GM23248 (cell line): ENCODE results near the gene EMD. TPM values are rescaled to one million over a fixed set of nuclear protein-coding genes. Genes with fewer than 3 reads are reported as not detected.
A peak's percentile ranks its signal among the peaks of the same experiment; 100 is the strongest.

Experiments
- DNase-seq: peaks from one replicate; pipeline ENCODE4 v3.0.0-alpha.2; 2015
- H2AFZ ChIP-seq: fragments of 200-600 bp; sonication (generic); 2 replicates; pipeline ENCODE4 v1.6.1; 2016; ENCODE audit warnings: antibody characterized with exemption
- H3F3A ChIP-seq: fragments of 200-600 bp; sonication (generic); 2 replicates; pipeline ENCODE4 v1.6.1; 2016; ENCODE audit warnings: mild to moderate bottlenecking, antibody characterized with exemption, mixed run types; ENCODE audit not compliant: insufficient read depth
- H3K27ac ChIP-seq: fragments of 200-600 bp; sonication (generic); 2 replicates; pipeline ENCODE4 v1.5.1; 2016; ENCODE audit warnings: mild to moderate bottlenecking
- H3K27me3 ChIP-seq: fragments of 200-600 bp; sonication (generic); replicated peaks from 2 replicates; pipeline ENCODE4 v1.6.1; 2016; ENCODE audit warnings: mild to moderate bottlenecking; ENCODE audit not compliant: insufficient read depth
- H3K36me3 ChIP-seq: fragments of 200-600 bp; sonication (generic); 2 replicates; pipeline ENCODE4 v1.6.1; 2016; ENCODE audit warnings: low read depth, mild to moderate bottlenecking
- H3K4me1 ChIP-seq: fragments of 200-600 bp; sonication (generic); 2 replicates; pipeline ENCODE4 v1.6.1; 2016; ENCODE audit warnings: mild to moderate bottlenecking; ENCODE audit not compliant: insufficient read depth
- H3K4me2 ChIP-seq: fragments of 200-600 bp; sonication (generic); one replicate; pipeline ENCODE4 v1.6.1; 2016; ENCODE audit warnings: mild to moderate bottlenecking; ENCODE audit not compliant: unreplicated experiment
- H3K4me3 ChIP-seq: fragments of 200-600 bp; sonication (generic); 2 replicates; pipeline ENCODE4 v1.5.1; 2016; ENCODE audit warnings: mild to moderate bottlenecking
- H3K79me2 ChIP-seq: fragments of 200-600 bp; sonication (generic); 2 replicates; pipeline ENCODE4 v1.6.1; 2016; ENCODE audit warnings: mild to moderate bottlenecking; ENCODE audit not compliant: insufficient read depth
- H3K9ac ChIP-seq: fragments of 200-600 bp; sonication (generic); 2 replicates; pipeline ENCODE4 v1.6.1; 2016; ENCODE audit warnings: mild to moderate bottlenecking
- H3K9me2 ChIP-seq: fragments of 200-600 bp; sonication (generic); 2 replicates; pipeline ENCODE4 v1.6.1; 2016; ENCODE audit warnings: mixed run types, mild to moderate bottlenecking, moderate library complexity; ENCODE audit not compliant: insufficient read depth
- H3K9me3 ChIP-seq: fragments of 200-600 bp; sonication (generic); one replicate; pipeline ENCODE4 v1.6.1; 2017; ENCODE audit warnings: low read depth
- H4K20me1 ChIP-seq: fragments of 200-600 bp; sonication (generic); 2 replicates; pipeline ENCODE4 v1.6.0; 2016; ENCODE audit not compliant: insufficient read depth
- EZH2 ChIP-seq: fragments of 200-600 bp; sonication (generic); IDR thresholded peaks from 2 replicates; pipeline ENCODE4 v1.6.1; 2018; ENCODE audit warnings: antibody characterized with exemption, mild to moderate bottlenecking; ENCODE audit not compliant: insufficient read depth, poor library complexity, severe bottlenecking
- EZH2phosphoT487 ChIP-seq: fragments of 200-600 bp; sonication (generic); IDR thresholded peaks from 2 replicates; pipeline ENCODE4 v1.6.1; 2018; ENCODE audit warnings: antibody characterized with exemption, moderate library complexity, mild to moderate bottlenecking, low read depth; ENCODE audit not compliant: insufficient read depth
- WGBS, 2 experiments: methylation state at CpG; one replicate each; pipeline ENCODE4 v1.1.6; 2015 to 2017; ENCODE audit warnings: low lambda C conversion rate in 2 of 2, low coverage in 1 of 2; ENCODE audit errors: missing lambda C conversion rate in 2 of 2; 5-methylcytosine and 5-hydroxymethylcytosine counted together
- in situ Hi-C: fragments of 300-500 bp; cut with MboI; formaldehyde crosslinking; loops from 2 replicates; pipeline ENCODE4 v1.15.0; 2020
- polyA plus RNA-seq: library from polyadenylated mRNA; unstranded; fragments of >200 nt; fragmentation: Nextera tagmentation; extraction: Ambion mirVana; gene quantifications from 2 replicates; pipeline ENCODE4 v1.2.1, GENCODE V29; 2016
- total RNA-seq: library from RNA; depleted of rRNA; stranded (reverse); fragments of >200 nt; shearing (Covaris generic); gene quantifications from 2 replicates; pipeline ENCODE4 v1.2.3, GENCODE V29; 2014

The EMD gene
- total and polyA plus RNA-seq, 2 experiments from 2014 or later = 39.7 to 96.0 TPM

DNA sequence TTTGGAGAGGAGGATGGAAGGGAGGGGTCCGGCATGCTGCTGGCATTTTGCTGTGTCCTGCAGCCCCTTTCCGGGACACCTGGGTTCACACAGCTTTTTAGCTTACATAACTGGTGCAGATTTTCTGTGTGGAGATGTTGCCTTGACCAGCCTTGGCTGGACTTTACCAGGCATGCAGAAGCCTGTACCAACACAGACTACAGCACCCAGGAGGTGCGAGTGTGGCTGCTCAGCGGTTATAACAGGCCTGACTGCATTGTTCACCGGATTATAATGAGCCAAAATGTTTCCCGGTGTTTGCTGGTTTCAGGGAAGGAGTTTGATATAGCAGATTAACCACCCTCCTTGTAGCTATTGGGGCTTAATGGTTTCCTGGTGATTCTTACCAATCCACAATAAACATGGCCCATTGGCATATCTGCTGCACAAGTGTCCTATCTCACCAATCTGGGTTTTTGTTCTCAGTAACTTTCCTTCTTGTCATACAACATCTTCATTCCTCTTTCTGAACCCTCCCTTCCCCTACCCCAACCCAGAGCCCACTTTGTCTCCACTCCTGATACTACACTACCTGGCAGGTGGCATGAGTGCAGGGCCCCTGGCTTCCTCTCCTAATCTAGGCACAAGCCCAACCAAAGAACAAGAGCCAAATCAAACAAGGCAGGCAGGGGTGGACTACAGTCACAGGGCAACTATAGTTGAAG, 23.0 kb downstream of the EMD start:
- H3F3A ChIP-seq = peaks cover 40% of the 10 kb centered on the region
- in situ Hi-C loops = no loop called here
- no peaks in the 10 kb centered on the region; the same call in 1 of the 2 replicates for H3K4me1 ChIP-seq
- 0 out of 2 replicates have a peak overlapping the region, but pooled peaks have one; percentile 100 for H3K9ac ChIP-seq
- H3K9me2 ChIP-seq = no peaks in the 10 kb centered on the region
- WGBS, 2 experiments = 20 to 29% methylated on average over 6 of the region's 6 CpGs
- H3K79me2 ChIP-seq = peaks cover 23% of the 10 kb centered on the region
- H2AFZ ChIP-seq = no peak overlapping the region
- H3K4me3 ChIP-seq = no peak overlapping the region
- no peak for TF ChIP-seq EZH2phosphoT487
- no peak for TF ChIP-seq EZH2
- H3K36me3 ChIP-seq = peaks cover 24% of the 10 kb centered on the region
- H3K4me2 ChIP-seq = no peak overlapping the region
- H3K9me3 ChIP-seq = no peaks in the 10 kb centered on the region
- DNase-seq = no peak
- H4K20me1 ChIP-seq = no peaks in the 10 kb centered on the region
- H3K27me3 ChIP-seq = no peaks in the 10 kb centered on the region
- H3K27ac ChIP-seq = no peak overlapping the region; the same call in 1 of the 2 replicates

DNA sequence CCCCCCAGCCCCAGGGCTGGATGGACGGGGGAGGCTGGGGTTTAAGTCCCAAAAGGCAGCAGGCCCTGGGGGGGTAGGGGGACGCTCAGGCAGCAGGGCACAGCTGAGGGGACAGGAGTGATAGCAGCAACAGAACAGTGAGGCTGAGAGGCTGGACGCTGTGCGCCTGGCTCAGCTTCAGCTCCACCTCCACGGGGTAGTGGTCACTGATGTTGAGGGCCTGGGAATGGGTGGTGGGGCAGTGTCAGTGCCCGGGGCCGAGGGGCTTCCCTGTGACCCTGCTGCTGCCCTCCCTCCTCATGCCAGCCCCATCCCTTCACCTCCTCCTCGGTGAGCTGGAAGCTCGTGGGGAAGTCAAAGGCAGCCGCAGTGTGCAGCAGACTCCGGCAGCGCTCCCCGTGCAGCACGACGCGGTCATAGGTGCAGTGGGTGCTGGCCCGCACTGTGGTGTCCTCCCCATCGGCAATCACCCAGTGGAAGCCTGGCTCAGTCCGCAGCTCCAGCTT, 23.6 kb downstream of the EMD start:
- Histone ChIP-seq H3K4me1 (no peaks in the 10 kb centered on the region; the same call in 1 of the 2 replicates), H3K79me2 (peaks cover 28% of the 10 kb centered on the region), H2AFZ (no peak overlapping the region), H3K27me3 (no peaks in the 10 kb centered on the region), H3K9ac (no peak overlapping the region), H3K36me3 (peaks cover 24% of the 10 kb centered on the region), H4K20me1 (no peaks in the 10 kb centered on the region), H3K27ac (no peak overlapping the region), H3K9me2 (no peaks in the 10 kb centered on the region), H3K4me3 (no peak overlapping the region), H3K9me3 (no peaks in the 10 kb centered on the region), H3F3A (peaks cover 40% of the 10 kb centered on the region), H3K4me2 (no peak overlapping the region)
- no peak for DNase-seq
- WGBS, 2 experiments = 71 to 100% methylated on average over 6 to 7 of the region's 19 CpGs
- in situ Hi-C loops = no loop called here
- no peak for TF ChIP-seq EZH2
- TF ChIP-seq EZH2phosphoT487 = no peak

DNA sequence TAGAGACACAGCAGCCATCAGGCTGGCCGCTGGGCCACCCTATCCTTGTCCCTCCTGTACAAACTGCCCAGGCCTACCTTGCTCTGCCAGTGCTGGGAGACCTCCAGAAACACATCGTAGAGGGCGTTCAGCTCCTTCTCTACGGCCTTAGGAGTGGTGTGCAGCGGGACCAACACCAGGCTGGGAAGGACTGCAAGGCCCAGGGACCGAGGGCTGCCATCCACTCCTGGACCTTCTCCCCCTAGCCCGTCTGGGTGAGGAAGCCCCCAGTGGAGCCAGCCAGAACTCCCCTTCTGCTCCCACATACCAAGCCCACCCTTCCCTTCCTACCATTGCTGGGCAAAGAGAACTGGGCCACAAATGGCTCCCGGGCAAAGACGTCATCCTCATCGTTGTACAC, 24.1 kb downstream of the EMD start:
- in situ Hi-C loops = no loop called here
- no peaks in the 10 kb centered on the region for H3K27me3 ChIP-seq
- H3K36me3 ChIP-seq = peaks cover 24% of the 10 kb centered on the region
- peaks cover 33% of the 10 kb centered on the region for H3K79me2 ChIP-seq
- no peak overlapping the region for H3K27ac ChIP-seq
- TF ChIP-seq EZH2phosphoT487 (no peak), EZH2 (no peak)
- no peak for DNase-seq
- no peaks in the 10 kb centered on the region for H3K9me3 ChIP-seq
- no peaks in the 10 kb centered on the region for H3K9me2 ChIP-seq
- WGBS, 2 experiments = 85 to 86% methylated on average over 6 to 7 of the region's 10 CpGs
- H4K20me1 ChIP-seq = no peaks in the 10 kb centered on the region
- H3K4me1 ChIP-seq = no peaks in the 10 kb centered on the region; the same call in 1 of the 2 replicates
- H3K4me3 ChIP-seq = no peak overlapping the region
- H3K4me2 ChIP-seq = no peak overlapping the region
- no peak overlapping the region for H2AFZ ChIP-seq
- no peak overlapping the region for H3K9ac ChIP-seq
- H3F3A ChIP-seq = peaks cover 40% of the 10 kb centered on the region

DNA sequence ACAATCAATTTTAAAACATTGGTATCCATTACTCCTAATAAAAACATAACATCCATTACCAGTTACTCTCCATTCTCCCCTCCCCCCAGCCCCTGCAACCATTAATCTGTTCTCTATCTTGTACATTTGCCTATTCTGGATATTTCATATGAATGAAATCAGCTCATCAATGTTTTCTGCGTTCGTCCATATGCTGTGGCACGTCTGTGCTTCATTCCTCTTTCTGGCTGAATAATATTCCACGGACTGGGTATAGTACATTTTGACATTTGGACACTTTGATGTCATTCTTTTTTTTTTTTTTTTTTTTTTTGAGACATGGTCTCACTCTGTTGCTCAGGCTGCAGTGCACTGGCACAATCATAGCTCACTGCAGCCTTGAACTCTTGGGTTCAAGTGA, 24.8 kb downstream of the EMD start:
- Histone ChIP-seq H3K9me2 (no peaks in the 10 kb centered on the region), H3K4me3 (no peak overlapping the region), H2AFZ (no peak overlapping the region), H4K20me1 (no peaks in the 10 kb centered on the region), H3K9me3 (no peaks in the 10 kb centered on the region), H3K4me1 (no peaks in the 10 kb centered on the region; the same call in 1 of the 2 replicates), H3K4me2 (no peak overlapping the region), H3K27me3 (no peaks in the 10 kb centered on the region), H3K36me3 (peaks cover 24% of the 10 kb centered on the region), H3K27ac (no peak overlapping the region), H3F3A (peaks cover 34% of the 10 kb centered on the region), H3K9ac (no peak overlapping the region), H3K79me2 (peaks cover 33% of the 10 kb centered on the region)
- in situ Hi-C loops = no loop called here
- TF ChIP-seq EZH2phosphoT487 (no peak), EZH2 (no peak)
- no peak for DNase-seq
- WGBS, 2 experiments = 96 to 98% methylated on average over 4 of the region's 4 CpGs
